Stimulated activated CD4-positive, alpha-beta T cell treated with anti-CD3 and anti-CD28 coated beads, Interleukin-1b, Interleukin-23, amount 100 ng/mL, for 1 hour (primary cell): Measurements from ENCODE around the gene PIK3IP1.
"Not testable (repeated sequence)": the region's sequence is repeated elsewhere in the genome, so short reads cannot be mapped to it uniquely, and the experiment has no call there.

Experiments
- DNase-seq, 2 donors: peaks; one replicate each; pipeline ENCODE4 v3.0.0-alpha.2; 2020; ENCODE audit warnings: low read depth in 2 of 2

PIK3IP1 gene, protein sequence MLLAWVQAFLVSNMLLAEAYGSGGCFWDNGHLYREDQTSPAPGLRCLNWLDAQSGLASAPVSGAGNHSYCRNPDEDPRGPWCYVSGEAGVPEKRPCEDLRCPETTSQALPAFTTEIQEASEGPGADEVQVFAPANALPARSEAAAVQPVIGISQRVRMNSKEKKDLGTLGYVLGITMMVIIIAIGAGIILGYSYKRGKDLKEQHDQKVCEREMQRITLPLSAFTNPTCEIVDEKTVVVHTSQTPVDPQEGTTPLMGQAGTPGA

DNA sequence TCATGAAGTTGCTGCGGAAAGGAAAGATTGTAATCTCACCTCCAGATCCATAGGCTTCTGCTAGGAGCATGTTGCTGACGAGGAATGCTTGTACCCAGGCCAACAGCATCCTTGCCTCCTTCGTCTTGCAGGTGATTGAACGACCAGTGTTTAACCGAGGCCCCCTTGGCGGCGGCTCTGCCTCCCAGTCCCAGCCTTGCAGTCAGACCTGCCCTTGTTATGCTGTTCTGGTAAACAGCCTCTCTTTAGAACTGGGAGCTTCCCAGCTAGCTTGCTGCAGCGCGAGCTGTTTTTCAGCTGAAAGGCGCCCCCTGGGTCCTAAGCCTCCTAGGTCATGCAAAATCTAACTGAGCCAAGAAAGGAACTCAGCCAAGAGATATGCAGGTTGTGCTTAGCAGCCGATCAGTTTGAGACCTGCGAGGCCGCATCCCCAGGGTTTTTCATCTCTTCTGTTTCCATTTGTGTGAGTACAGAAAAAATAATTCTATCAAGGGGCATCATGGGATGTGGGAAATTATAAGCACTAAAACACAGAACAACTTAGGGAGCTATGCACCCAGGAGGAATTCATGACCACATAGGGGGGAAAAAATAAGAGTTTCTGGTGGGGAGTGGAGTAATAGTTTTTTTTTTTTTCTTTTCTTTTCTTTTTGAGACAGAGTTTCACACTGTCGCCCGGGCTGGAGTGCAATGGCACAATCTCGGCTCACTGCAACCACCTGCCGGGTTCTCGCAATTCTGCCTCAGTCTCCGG, at the start of gene PIK3IP1:
TSS of gene PIK3IP1 (minus strand) at position 253 of the 754 bp plus-strand sequence. CDS start at position 109, 144 bp downstream.
- DNase-seq: peak; percentile 64 to 75

DNA sequence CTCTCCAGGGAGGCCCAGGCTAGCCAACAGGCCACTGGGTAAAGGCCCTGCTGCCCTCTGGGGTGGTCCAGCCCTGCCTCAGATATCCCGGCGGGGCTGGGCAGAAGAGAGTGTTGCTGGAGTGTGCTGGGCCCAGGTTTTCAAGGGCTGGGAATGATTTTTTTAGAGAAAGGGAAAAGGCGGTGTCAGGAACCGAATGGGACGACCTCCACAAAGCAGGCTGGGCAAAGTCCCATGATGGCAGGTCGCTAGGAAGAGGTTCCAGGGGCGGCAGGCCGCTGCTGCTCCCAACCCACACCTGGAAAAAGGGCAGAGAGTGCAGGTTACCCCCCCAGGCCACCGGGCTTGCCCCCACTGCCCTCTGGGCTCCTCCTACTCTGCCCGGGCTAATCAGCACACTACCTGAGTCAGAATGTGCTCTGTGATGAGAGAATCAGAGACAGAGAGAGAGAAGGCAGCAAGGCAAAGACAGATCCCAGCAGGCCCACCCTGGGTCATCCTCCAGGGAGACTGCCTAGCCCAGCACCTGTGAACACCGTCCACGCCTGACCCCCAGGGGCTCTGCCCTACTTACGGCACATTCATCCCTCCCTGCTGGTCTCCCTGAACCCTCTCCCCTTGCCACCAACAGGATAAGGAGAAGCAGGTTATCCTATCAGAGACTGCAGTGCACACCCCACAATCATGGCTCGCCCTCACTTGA, 49.2 kb upstream of the PIK3IP1 start:
- no peak for DNase-seq

DNA sequence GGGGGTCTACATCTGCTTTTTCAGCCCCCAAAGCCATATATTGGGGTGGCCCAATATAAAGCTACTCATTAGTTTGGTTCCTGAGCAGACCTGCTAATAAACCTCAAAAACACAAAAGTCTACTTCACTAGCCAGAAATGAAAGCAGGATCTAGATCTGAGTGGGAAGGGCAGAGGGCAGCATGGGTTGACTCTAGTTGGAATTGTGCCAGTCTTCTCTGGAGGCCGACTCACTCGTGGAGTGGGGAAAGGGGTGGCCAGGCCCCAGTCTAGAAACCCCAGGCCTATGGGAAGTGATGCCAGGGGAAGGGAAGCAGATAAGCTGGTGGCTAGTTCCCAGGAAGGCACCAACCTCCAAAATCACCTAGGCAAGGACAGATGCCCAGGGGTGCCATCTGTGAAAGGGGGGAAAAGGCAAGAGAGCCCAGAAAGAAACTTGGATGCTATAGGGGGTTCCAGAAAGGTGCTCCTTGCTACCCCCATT, 48.5 kb upstream of the PIK3IP1 start:
- no peak for DNase-seq

DNA sequence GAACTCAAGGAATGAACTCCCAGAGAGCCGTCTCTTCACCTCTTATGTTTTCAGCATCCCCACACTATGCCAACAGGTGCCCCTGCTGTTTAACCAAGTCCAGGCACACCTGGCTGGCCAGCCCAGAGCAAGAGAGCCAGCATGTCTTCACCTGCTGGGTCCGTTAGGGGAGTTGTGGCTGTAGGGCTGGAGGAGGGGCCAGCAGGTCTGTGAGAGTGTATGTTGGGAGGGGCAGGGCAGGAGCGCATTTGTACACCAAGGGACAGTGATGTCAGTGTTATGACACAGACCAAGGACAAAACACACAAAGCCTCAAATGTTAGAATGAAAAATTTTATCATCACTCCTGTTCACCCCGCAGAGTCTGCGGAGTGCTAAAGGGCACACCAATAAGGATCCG, 48.1 kb upstream of the PIK3IP1 start:
- DNase-seq: no peak

DNA sequence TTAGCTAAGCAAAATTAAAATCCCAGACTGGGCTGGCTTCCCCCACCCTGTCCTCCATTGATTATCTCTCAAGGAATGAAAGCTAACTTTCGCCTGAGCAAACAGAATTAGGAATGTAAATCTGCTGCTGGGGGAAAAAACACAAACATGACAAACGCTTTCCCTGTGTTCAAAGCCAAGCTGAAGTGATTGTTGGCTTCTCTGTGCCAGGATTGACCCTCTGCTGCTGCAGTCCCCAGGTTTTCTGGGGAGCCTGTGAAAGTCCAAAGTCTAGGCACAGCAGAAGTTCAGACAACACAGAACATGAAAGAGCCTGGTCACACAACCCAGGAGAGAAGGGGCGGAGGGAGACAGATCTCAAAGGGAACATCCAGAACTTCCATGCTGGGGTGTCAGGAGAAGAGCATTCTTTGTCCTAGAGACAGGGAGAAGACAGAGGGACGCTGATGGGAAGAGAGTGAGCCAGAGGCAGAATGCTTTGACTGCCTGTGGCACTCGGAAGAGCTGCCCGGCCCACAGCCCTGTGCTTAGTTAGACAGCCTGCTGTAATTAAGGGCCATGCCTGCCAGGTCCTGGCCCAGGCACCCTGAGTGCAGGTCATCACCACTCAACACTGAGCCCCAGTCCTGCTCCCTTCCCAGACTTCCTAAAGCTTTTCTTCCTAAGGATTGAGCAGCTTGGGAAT, 47.0 kb upstream of the PIK3IP1 start:
- no peak for DNase-seq

DNA sequence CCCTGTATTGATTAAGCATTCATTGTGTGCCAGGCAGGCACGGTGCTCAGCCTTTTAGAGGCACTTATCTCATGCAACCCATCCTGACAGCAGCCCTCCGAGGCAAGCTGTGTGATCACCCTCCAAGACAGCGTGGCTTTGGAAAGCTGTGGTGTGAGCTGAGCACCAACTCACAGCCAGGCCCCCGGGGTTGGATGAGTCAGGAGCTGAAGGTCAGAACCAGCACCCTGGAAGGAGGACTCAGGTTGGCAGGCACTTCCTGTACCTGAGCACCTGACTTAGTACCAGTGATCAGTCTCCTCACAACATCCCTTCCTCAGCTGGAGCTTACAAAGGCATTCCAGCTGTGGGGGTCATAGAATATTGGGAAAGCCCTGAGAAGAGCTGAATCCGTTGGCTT, 44.9 kb upstream of the PIK3IP1 start:
- no peak for DNase-seq

DNA sequence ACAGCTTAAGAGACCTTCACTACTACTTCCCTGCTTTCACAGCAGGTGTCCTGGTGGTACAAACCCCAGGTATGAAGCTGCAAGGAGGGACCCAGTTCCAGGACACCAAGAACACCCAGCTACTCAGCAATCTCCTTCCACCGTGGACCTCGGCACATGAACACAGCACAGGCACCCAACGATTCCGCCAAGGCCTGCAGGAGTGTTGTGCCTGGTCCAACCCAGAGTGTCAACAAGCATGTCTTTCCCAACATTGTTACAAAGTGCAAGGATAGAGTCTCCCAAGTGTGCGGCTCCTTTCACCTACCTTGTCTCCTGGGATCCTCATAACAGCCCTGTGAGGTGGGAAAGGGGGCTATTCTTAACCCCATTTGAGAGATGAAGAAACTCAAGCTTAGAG, 42.0 kb upstream of the PIK3IP1 start:
- DNase-seq: no peak

DNA sequence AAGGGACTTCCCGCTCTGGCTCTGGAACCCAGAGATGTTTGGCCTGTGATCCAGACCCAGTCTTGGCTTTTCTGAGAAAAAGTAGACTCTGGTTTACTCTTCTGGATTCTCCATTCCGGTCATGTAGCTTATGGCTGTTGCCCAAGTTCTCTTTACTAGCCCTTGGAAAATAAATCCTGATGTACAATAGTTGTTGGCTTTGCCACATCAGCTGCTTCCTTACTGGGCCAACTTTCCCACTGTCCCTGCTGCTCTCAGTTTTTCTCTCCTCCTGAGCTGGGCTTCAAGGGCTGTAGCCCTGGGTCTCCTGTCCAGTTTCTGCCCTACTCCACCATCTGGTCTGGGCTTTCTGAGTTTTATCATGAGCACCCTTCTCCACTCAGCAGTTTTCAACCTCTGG, 41.4 kb upstream of the PIK3IP1 start:
- DNase-seq: no peak

DNA sequence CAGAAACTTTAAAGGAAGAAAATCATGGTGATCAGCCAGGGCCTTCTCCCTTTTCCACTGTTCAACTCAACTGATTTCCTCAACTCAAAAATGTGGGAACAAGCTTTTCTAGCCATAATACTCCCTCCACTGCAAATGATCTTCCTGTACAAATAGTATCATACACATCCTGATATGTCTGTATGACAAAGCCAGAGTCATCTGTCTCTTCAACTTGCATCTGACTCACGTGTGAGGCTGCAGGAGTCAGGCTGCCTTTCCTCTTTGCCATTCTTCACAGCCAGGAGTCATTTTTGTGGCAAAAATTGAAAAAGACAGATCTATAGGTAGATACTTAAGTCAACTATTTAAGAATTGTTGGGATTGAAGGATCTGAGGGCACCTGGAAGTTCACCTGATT, 40.6 kb upstream of the PIK3IP1 start:
- no peak for DNase-seq

DNA sequence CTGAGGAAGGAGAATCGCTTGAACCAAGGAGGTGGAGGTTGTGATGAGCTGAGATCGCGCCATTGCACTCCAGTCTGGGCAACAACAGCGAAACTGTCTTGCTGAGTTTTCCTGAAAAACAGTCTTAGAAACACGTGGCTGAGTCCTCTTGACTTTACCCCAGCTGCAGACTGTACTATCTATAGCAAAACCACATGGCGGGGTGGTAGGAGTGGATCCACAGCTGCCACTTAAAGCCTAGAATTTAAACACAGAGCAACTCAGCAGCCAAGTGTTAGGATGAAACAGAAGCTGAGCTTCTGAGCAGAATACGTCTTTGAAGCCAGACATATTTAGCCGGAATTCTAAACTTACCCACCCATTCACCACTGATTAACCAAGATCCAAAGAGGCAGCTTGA, 39.7 kb upstream of the PIK3IP1 start:
- DNase-seq: no peak

DNA sequence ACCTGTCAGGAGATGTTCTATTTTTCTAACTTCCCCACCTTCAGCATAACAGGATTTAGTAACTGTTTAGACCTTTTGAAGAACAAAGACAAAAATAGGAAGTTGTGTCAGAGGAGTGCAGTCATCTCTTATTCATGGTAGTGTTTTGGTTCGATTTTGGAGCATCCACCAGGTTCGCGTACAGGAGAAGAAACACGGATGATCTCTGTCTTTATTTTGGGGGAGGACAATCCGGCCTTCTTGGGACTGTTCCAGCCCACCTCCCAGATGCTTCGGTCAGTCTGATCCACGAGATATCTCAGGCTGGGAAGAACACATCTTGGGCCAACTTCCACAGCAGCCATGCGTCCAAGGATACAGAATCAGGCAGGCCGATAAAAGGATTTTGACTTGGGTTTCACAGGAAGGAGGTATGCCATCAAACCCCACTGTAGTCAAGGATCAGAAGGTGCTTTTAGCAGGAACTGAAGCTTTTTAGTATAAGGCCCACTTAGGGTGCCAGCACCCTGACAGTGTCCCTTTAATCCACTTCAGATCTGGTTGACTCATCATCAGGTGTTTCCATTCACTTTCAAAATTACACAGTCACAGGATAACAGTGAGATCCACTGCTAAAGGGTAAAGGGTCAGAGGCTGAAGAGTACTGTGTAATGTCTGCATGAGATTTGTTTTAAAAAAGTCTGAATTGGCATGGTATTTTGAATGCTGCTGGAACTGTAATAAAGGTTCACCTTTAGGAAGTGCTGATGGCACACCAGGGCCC, 37.3 kb upstream of the PIK3IP1 start:
- no peak for DNase-seq

DNA sequence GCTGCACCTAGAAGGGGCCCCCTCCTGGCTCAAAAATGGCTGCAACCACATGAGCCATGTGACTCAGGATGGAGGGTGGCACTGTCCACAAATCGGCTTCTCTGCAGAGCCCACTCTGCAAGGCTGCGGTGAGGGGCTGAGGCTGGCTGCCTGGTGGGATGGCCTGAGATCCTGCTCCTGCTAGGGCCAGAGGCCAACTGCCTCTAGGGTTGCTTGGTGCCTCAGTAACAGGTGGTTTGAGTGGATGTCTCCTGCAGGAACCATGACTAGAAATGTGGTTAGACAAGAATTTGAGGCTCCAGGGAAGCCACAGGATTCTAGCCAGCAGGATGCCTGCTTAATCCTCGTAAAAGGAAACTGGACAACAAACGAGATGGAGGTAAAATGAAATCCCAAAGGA, 36.7 kb upstream of the PIK3IP1 start:
- DNase-seq: no peak

DNA sequence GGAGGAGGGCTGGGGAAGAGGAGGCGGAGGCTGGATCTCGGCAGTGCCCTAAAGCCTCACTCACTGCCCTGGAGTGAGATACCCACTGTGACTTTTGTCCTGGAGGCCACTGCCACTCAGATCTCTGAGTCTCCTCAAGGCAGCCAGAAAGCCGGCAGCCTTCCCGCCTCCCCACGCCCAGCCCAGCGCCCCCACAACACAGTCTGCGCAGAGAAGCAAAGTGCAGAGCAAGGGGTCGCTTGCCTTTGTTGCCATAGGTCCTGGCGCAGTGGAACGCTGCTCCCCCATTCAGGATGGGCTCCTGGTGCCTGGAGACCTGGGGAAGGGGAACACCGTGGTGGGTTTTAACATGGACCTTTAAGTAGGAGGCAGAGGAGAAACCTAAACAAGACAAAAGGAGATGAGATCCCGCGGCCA, 36.3 kb upstream of the PIK3IP1 start:
- DNase-seq: no peak

DNA sequence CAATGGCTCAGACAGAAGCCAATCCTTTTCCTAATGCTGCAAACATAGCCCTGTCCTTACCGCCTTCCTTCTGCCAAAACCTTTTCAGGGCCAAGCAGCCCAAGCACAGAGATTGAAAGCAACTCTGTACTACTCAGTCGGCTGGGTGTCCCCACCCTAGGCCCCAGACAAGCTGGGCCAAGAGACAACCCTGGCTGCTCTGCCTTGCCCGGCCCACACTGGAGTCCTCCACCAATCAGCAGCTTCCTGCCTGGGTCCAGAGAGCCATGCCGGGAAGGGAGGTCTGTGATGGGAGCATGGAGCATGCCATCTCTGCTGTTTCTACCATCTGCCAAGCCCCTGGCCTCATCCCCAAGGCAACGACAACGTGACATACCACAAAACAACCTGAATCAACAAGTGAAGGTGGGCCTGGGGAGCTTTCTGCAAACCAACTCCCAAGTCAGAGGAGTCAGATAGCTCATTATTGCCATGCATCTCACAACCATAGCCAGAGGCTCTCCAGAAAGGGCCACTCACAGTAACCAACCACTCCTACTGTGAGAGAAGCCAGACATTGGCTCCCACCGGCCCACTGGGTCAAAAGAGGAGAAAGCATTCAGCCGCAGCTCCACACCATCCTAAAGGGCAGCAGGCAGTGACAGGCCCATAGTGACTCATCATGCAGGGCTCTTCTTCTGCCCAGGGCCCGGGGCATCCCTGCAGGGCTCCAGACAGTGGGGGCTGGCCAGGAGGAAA, 35.7 kb upstream of the PIK3IP1 start:
- DNase-seq: no peak

DNA sequence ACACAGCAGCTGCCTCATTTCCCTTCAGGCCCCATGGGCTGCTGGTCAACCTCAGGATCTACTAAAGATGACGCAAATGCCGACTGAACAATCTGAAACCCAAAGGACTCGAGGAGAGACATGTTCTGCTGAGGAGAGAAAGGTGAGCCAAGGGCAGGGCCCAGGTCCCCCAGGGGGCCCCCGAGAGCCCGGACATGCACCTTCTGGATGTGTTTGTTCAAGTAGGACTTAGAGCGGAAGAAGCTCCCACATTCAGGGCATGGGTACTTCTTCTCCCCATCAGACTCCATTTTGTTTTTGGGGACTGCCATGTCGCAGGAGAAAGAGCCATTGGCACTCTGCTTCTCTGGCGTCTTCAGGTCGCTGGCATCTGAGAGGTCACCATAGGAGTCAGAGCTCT, 34.6 kb upstream of the PIK3IP1 start:
- no peak for DNase-seq

DNA sequence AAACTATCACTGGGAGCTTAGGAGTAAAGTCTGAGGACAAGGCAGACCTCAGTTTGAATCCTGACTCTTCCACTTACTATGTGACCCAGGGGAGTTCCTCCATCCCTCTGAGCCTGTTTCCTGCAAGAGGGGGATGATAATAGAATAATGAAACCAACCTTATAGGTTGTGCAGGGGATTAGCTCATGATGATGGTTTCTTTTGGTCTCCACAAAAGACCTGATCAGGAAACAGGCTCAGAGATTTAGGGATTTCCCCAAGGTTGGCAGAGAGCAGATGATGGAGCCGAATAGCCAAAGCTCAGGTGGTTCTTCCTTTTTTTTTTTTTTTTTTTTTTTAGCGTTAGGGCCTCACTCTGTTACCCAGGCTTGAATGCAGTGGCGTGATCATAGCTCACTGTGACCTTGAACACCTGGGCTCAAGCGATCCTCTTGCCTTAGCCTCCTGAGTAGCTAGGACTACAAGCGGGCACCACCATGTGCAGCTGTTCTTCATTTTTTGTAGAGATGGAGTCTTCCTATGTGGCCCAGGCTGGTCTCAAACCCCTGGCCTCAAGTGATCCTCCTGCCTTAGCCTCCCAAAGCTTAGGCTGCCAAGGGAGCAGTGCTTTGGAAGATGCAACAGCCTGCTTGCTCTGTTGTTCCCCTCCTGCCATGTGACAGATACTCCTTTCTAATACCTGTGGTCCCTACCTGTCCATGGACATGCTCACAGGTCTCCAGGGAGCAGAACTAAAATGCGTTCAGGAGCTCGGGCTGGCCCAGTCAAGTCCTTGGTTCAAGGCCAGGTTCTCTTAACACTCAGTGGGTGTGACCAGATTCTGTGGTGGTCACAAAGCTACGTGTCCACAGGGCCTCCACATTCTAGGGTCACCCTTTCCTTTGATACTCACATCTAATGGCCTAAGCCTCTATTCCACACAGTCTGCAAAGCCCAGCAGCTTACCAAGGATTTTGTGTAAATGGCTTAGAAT, 31.6 kb upstream of the PIK3IP1 start:
- DNase-seq: no peak

DNA sequence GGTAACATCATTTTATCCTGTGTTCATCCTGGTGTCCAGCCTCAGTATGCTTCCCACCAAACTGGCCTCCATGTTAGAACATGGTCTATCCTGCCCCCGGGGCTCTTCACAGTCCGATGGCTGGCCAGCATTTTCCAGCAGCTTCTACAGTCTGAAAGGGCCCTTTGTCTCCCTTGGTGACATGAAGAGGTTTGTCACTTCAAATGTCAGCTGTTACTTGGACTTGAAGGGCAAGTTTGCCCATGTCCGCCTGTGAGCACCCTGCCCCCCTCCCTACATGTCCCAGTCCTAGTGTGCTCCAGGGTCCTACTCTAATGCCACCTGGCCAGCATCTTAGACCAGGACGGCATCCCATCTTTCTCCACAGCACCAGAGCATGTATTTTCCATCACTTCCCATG, 29.1 kb upstream of the PIK3IP1 start:
- DNase-seq: no peak

DNA sequence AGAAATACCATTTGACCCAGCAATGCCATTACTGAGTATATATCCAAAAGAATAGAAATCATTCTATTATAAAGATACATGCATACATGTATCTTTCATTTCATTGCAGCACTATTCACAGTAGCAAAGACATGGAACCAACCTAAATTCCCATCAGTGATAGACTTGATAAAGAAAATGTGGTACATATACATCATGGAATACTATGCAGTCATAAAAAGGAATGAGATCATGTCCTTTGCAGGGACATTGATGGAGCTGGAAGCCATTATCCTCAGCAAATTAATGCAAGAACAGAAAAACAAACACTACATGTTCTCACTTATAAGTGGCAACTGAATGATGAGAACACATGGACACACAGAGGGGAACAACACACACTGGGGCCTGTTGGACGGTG, 21.9 kb upstream of the PIK3IP1 start:
- not testable (repeated sequence) for DNase-seq

DNA sequence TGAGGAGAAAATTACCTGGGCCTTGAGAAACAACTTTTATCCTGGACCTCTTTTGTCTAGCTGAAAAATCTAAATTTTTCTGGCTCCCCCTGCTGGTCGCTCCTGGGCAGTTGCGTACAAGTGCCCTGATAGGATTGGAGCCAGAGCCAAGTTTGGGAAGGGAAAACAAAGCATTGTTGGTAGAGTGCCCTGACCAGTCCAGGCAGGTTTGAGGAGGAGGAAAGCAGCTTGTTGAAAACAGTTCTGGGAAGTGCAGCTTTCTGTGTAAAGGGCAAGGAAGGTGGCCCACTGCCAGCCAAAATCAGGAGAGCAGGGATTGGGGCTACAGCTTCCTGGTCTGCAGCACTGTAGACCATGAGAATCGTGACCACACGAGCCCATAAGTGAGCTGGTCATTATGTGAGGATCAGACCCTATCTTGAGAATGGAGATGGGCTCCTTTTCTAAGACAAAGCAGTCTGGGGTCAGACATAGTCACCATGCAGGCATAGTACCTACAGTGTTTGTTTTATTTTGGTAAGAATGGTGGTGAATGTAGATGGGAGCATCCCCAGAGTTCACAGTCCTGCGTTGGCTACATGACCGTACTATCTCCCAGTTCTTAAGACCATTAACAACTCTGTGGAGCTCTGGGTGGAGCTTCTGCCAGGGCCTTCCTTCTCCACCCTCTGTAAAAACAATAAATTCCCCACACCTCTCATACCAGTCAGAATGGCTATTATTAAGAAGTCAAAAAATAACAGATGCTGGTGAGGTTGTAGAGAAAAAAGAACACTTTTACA, 21.3 kb upstream of the PIK3IP1 start:
- DNase-seq: peak in 1 of 2 donors; percentile 44
